Transverse colon (tissue), 4 donors: ENCODE results near the gene SYMPK. TPM values are rescaled to one million over a fixed set of nuclear protein-coding genes. Genes with fewer than 3 reads are reported as not detected.

Experiments
- DNase-seq: peaks from one replicate; pipeline ENCODE4 v3.0.0-alpha.2; 2019
- H3K27ac ChIP-seq, 4 donors: fragments of 200-600 bp; sonication (generic); 2 replicates each; pipeline ENCODE4 v1.5.1; 2016 to 2018; ENCODE audit warnings: inconsistent platforms in 4 of 4
- H3K27me3 ChIP-seq: fragments of 200-600 bp; sonication (generic); 2 replicates; pipeline ENCODE4 v1.5.1; 2017; ENCODE audit warnings: inconsistent platforms
- H3K36me3 ChIP-seq, 4 donors: fragments of 200-600 bp; sonication (generic); 2 replicates each; pipeline ENCODE4 v1.5.1; 2017 to 2019; ENCODE audit warnings: inconsistent platforms in 4 of 4
- H3K4me1 ChIP-seq, 4 donors: fragments of 200-600 bp; sonication (generic); 2 replicates each; pipeline ENCODE4 v1.5.1; 2017 to 2020; ENCODE audit warnings: inconsistent platforms in 4 of 4
- H3K4me3 ChIP-seq, 4 donors: fragments of 200-600 bp; sonication (generic); 1 replicate in 1 of 4; 2 replicates in 3 of 4; pipeline versions ENCODE4 v1.5.1 to v1.6.1; 2017 to 2019; ENCODE audit warnings: inconsistent platforms in 4 of 4
- H3K9me3 ChIP-seq, 2 donors: fragments of 200-600 bp; sonication (generic); 2 replicates each; pipeline ENCODE4 v1.5.1; 2017 to 2019; ENCODE audit warnings: inconsistent platforms in 2 of 2
- EP300 ChIP-seq: sonication (generic); formaldehyde crosslinking; IDR thresholded peaks from one replicate; pipeline ENCODE4 v1.6.1; 2017; ENCODE audit warnings: antibody characterized with exemption, low read depth
- POLR2A ChIP-seq: fragments of 450-650 bp; IDR thresholded peaks from one replicate; pipeline ENCODE4 v1.6.1; 2016; ENCODE audit warnings: antibody characterized with exemption, mild to moderate bottlenecking, moderate library complexity
- POLR2AphosphoS5 ChIP-seq, 3 donors: sonication (generic); formaldehyde crosslinking; IDR thresholded peaks; one replicate each; pipeline ENCODE4 v1.6.1; 2016; ENCODE audit warnings: antibody characterized with exemption in 3 of 3
- WGBS, 2 donors: methylation state at CpG; one replicate each; pipeline ENCODE4 v1.1.5; 2018; ENCODE audit warnings: low coverage in 1 of 2; 5-methylcytosine and 5-hydroxymethylcytosine counted together
- in situ Hi-C, 4 donors: fragments of 200-750 bp; cut with MboI; loops; one replicate each; pipeline versions ENCODE4 v1.15.0 to v1.15.1; 2017; ENCODE audit warnings: low sequenced_read_pairs in 3 of 4, low pct_ligation_motif_present in 1 of 4, low pct_unique_long_range_greater_than_20kb in 1 of 4
- intact Hi-C: fragments of 100-400 bp; cut with DNase I; formaldehyde crosslinking; loops from one replicate; pipeline ENCODE4 v1.15.1; 2023; ENCODE audit warnings: low total_unique reads
- total RNA-seq, 4 donors: library from RNA; depleted of rRNA; stranded (reverse); fragments of >200 nt; gene quantifications; one replicate each; pipeline ENCODE4 v1.1.0, GENCODE V29; 2016
- TF ChIP-seq, protein P1 (sequence below), 5 experiments: fragments of 200-600 bp in 3 of 5; fragments of 450-650 bp in 2 of 5; sonication (generic) in 3 of 5; IDR thresholded peaks; 1 replicate in 2 of 5; 2 replicates in 3 of 5; pipeline ENCODE4 v1.5.1; 2016 to 2017; ENCODE audit warnings: antibody characterized with exemption in 5 of 5, inconsistent platforms in 3 of 5, mild to moderate bottlenecking in 2 of 5, moderate library complexity in 1 of 5

Gene SYMPK
- total RNA-seq, 4 donors from 2014 or later, result 35.2 to 189 (median 81.9) TPM

DNA sequence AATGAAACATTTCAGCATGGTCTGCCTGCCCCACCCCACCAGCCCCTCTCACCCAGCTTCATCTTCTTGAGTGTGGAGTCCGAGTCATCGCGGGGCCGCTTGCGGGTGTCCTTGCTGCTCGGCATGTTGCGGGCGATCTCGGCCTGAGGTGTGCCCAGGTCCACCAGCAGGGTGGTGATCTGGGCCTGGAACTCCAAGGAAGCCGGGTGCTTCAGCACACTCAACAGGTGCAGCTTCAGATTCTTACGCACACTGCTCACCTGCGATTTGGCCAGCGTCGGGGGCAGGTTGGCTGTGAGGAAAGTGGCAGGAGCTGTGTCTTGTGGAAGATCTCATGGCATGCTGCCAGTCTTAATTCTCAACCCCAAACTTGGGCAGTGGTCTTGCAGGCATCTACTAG is 20.7 kb downstream of the SYMPK start:
- 96% methylated on average over 14 of the region's 14 CpGs; no CpG with 5 or more reads in 1 of the 2 donors for WGBS, 2 donors
- in situ Hi-C loops, result no loop called here
- peaks cover 0 to 87% (median 43%) of the 10 kb centered on the region in 4 donors for H3K36me3 ChIP-seq

DNA sequence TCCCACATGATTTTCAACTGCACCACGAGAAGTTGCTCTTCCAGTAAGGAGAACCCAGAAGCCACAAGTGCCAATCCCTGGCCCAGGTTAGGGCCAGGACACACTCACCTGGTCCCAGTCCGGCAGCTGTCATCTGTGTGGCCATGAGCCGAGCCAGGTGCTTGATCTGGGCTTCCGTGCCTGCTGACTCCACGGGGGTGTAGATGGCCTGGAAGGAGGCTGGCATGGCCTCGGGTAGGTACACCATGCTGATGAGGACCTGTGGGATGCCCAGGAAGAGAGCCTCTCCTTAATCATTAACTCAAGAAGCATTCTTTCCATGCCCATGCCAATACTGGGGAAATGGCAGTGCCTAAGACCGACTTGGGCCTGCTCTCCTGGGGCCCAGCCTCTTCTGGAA is 28.0 kb downstream of the SYMPK start:
- in situ Hi-C loops, result no loop called here

More for the DNA sequence above, 20.7 kb downstream of the SYMPK start:
- Histone ChIP-seq H3K27ac (no peak overlapping the region), H3K27me3 (no peaks in the 10 kb centered on the region), H3K9me3 (no peaks in the 10 kb centered on the region), H3K4me1 (no peaks in the 10 kb centered on the region), H3K4me3 (no peak overlapping the region)
- TF ChIP-seq, protein P1, sequence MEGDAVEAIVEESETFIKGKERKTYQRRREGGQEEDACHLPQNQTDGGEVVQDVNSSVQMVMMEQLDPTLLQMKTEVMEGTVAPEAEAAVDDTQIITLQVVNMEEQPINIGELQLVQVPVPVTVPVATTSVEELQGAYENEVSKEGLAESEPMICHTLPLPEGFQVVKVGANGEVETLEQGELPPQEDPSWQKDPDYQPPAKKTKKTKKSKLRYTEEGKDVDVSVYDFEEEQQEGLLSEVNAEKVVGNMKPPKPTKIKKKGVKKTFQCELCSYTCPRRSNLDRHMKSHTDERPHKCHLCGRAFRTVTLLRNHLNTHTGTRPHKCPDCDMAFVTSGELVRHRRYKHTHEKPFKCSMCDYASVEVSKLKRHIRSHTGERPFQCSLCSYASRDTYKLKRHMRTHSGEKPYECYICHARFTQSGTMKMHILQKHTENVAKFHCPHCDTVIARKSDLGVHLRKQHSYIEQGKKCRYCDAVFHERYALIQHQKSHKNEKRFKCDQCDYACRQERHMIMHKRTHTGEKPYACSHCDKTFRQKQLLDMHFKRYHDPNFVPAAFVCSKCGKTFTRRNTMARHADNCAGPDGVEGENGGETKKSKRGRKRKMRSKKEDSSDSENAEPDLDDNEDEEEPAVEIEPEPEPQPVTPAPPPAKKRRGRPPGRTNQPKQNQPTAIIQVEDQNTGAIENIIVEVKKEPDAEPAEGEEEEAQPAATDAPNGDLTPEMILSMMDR (IDR thresholded peaks at IDR 0.05), result no peak
- no peak for TF ChIP-seq POLR2A
- TF ChIP-seq EP300, result no peak
- no peak for TF ChIP-seq POLR2AphosphoS5 (IDR thresholded peaks at IDR 0.05)
- DNase-seq, result no peak
- intact Hi-C loops, result no loop called here

DNA sequence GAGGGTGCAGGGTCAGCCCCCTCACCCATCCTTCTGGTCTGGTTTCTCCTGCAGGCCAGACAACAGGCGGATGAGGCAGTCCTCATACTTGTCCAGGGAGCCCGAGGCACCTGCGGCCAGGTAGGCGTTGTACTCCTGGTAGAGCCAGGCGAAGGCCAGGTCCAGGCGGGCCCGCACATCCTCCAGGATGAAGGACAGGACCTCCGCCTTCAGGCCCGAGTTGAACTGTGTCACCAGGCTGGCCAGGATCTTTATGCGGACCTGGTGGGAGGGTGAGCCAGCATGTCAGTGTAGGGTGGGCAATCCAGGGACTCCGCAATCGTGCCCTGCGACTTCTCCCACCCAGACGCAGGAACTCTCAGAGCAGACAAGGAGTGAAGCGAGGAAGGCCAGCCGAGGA is 34.0 kb downstream of the SYMPK start:
- Histone ChIP-seq H3K4me1 (peaks cover 0 to 5% (median 0%) of the 10 kb centered on the region in 4 donors), H3K36me3 (peaks cover 0 to 82% (median 28%) of the 10 kb centered on the region in 4 donors), H3K27me3 (no peaks in the 10 kb centered on the region), H3K4me3 (no peak overlapping the region), H3K27ac (no peak overlapping the region), H3K9me3 (no peaks in the 10 kb centered on the region)
- DNase-seq, result no peak
- TF ChIP-seq POLR2A (no peak), EP300 (no peak), POLR2AphosphoS5 (IDR thresholded peaks at IDR 0.05) (no peak)
- TF ChIP-seq, protein P1 (IDR thresholded peaks at IDR 0.05), result no peak
- in situ Hi-C loops, result no loop called here
- intact Hi-C loops, result no loop called here
- 99% methylated on average over 16 of the region's 16 CpGs; no CpG with 5 or more reads in 1 of the 2 donors for WGBS, 2 donors

More for the DNA sequence above, 28.0 kb downstream of the SYMPK start:
- no peak overlapping the region for H3K4me3 ChIP-seq
- H3K9me3 ChIP-seq, result no peaks in the 10 kb centered on the region
- no peaks in the 10 kb centered on the region for H3K4me1 ChIP-seq
- TF ChIP-seq POLR2AphosphoS5 (IDR thresholded peaks at IDR 0.05) (no peak), POLR2A (no peak), EP300 (no peak)
- TF ChIP-seq, protein P1 (IDR thresholded peaks at IDR 0.05), result no peak
- intact Hi-C loops, result no loop called here
- DNase-seq, result no peak
- H3K27me3 ChIP-seq, result no peaks in the 10 kb centered on the region
- WGBS, 2 donors, result 84% methylated on average over 7 of the region's 7 CpGs; no CpG with 5 or more reads in 1 of the 2 donors
- H3K36me3 ChIP-seq, result peaks cover 0 to 96% (median 36%) of the 10 kb centered on the region in 4 donors
- no peak overlapping the region for H3K27ac ChIP-seq

DNA sequence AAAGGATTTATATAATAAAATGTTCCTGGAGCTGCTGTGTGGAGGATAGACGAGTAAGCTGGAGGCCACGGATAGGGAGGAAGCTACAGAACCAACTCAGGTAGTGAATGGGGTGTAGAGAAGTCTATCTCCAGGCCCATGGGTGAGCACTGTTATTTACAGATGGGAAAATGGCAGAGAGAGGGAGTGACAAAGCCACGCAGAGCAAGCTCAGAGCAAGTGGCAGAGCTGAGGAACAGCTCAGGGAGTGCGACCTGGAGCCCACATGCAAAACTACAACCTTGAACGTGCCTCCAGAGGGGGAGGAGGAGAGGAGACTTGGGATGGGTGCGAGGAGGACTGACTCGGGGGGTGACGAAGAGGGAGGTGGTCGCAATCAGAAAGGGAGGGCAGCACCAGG is 34.4 kb downstream of the SYMPK start:
- Histone ChIP-seq H3K4me1 (peaks cover 0 to 5% (median 0%) of the 10 kb centered on the region in 4 donors), H3K27me3 (no peaks in the 10 kb centered on the region), H3K9me3 (no peaks in the 10 kb centered on the region), H3K4me3 (no peak overlapping the region), H3K36me3 (peaks cover 0 to 78% (median 26%) of the 10 kb centered on the region in 4 donors), H3K27ac (no peak overlapping the region)
- intact Hi-C loops, result no loop called here
- no peak for TF ChIP-seq EP300
- WGBS, 2 donors, result 87 to 88% methylated on average over 9 of the region's 9 CpGs
- DNase-seq, result no peak
- in situ Hi-C loops, result no loop called here
